Measurements from ENCODE around the gene LYSMD4. TPM values are rescaled to one million over a fixed set of nuclear protein-coding genes. Genes with fewer than 3 reads are reported as not detected.

Gene LYSMD4
- total RNA-seq, 4 donors from 2014 or later = 1.5 to 19.2 (median 15.5) TPM

- H3K4me1 ChIP-seq = peaks cover 2 to 14% (median 7%) of the 10 kb centered on the region in 4 donors
- H3K9me3 ChIP-seq = no peaks in the 10 kb centered on the region
- H3K36me3 ChIP-seq = peaks cover 0 to 12% (median 2%) of the 10 kb centered on the region in 4 donors
- H3K27ac ChIP-seq = peak overlapping the region in 3 of 4 donors; percentile 36 to 59 (median 38)
- H3K27me3 ChIP-seq = no peaks in the 10 kb centered on the region
- no peak overlapping the region for H3K4me3 ChIP-seq
- TF ChIP-seq POLR2AphosphoS5 (IDR thresholded peaks at IDR 0.05) (no peak), POLR2A (IDR thresholded peaks at IDR 0.05) (no peak), EP300 (IDR thresholded peaks at IDR 0.05; ENCODE audit: low read depth) (no peak), CTCF (IDR thresholded peaks at IDR 0.05) (no peak)
- 67 to 85% methylated on average over 3 to 19 of the region's 19 CpGs for WGBS, 2 donors (ENCODE audit: low coverage in 1 of 2)
- intact Hi-C loops (cut with DNase I; ENCODE audit: low total_unique reads) (no loop called here), in situ Hi-C loops (cut with MboI; ENCODE audit: low pct_ligation_motif_present in 1 of 4, low pct_unique_long_range_greater_than_20kb in 1 of 4, low sequenced_read_pairs in 3 of 4) (loop anchor here in 2 of 4 donors (25.0 kb wide), 2 partner anchors 305 to 430 kb away; no protein-coding TSS in a partner anchor)
- no peak for DNase-seq
These were observed 15.9 kb downstream of the LYSMD4 start for GRCh38 chr15:99717161-99718009.

DNA sequence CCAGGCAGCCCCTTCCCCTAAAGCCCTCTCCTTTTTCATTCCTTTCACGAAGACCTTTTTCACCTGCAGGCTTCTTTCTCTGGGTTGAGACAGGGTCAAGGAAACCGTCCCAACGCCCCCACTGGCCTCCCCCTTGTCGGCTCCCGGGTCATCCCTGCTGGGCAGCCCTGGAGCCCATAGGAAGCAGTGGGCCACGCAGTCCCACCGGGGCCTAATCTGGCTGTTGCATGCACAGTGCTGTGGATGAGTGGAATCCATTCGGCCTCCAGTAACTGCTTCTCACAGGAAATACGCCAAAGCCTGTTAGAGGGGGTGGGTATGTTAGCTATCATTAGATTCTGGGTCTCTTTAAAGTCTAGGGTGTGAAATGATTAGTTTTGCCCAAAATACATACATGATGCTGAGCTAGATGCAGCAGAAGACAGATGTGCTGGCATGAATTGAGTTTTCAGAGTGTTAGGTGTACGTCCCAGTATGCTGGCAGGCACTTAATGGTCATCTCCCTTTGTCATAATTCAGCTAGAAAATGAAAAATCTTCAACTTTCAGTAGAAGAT lies 16.6 kb downstream of the LYSMD4 start:
- peak overlapping the region in 3 of 4 donors; percentile 36 to 59 (median 38) for H3K27ac ChIP-seq
- no peak overlapping the region for H3K4me3 ChIP-seq
- no peak for TF ChIP-seq POLR2A (IDR thresholded peaks at IDR 0.05)
- no peak for TF ChIP-seq EP300 (IDR thresholded peaks at IDR 0.05; ENCODE audit: low read depth)
- no peak for TF ChIP-seq CTCF (IDR thresholded peaks at IDR 0.05)
- no peak for TF ChIP-seq POLR2AphosphoS5 (IDR thresholded peaks at IDR 0.05)
- peaks cover 2 to 14% (median 7%) of the 10 kb centered on the region in 4 donors for H3K4me1 ChIP-seq
- peaks cover 0 to 13% (median 2%) of the 10 kb centered on the region in 4 donors for H3K36me3 ChIP-seq
- H3K27me3 ChIP-seq = no peaks in the 10 kb centered on the region
- in situ Hi-C loops (cut with MboI; ENCODE audit: low pct_ligation_motif_present in 1 of 4, low pct_unique_long_range_greater_than_20kb in 1 of 4, low sequenced_read_pairs in 3 of 4) (loop anchor here in 2 of 4 donors (25.0 kb wide), 2 partner anchors 304 to 429 kb away; no protein-coding TSS in a partner anchor), intact Hi-C loops (cut with DNase I; ENCODE audit: low total_unique reads) (no loop called here)
- WGBS, 2 donors (ENCODE audit: low coverage in 1 of 2) = 80 to 94% methylated on average over 5 to 10 of the region's 10 CpGs
- DNase-seq = no peak
- H3K9me3 ChIP-seq = no peaks in the 10 kb centered on the region

DNA sequence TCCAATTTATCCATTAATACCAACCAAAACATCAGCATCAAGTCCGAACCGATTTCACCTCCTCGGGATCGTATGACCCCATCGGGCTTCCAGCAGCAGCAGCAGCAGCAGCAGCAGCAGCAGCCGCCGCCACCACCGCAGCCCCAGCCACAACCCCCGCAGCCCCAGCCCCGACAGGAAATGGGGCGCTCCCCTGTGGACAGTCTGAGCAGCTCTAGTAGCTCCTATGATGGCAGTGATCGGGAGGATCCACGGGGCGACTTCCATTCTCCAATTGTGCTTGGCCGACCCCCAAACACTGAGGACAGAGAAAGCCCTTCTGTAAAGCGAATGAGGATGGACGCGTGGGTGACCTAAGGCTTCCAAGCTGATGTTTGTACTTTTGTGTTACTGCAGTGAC lies 20.8 kb downstream of the LYSMD4 start:
- DNase-seq = no peak
- intact Hi-C loops (cut with DNase I; ENCODE audit: low total_unique reads) = no loop called here
- Histone ChIP-seq H3K9me3 (no peaks in the 10 kb centered on the region), H3K4me1 (peaks cover 5 to 29% (median 18%) of the 10 kb centered on the region in 4 donors), H3K27ac (no peak overlapping the region), H3K36me3 (peaks cover 0 to 24% (median 5%) of the 10 kb centered on the region in 4 donors), H3K27me3 (no peaks in the 10 kb centered on the region), H3K4me3 (no peak overlapping the region)
- TF ChIP-seq POLR2AphosphoS5 (IDR thresholded peaks at IDR 0.05) (no peak), CTCF (IDR thresholded peaks at IDR 0.05) (no peak), EP300 (IDR thresholded peaks at IDR 0.05; ENCODE audit: low read depth) (no peak), POLR2A (IDR thresholded peaks at IDR 0.05) (no peak)
- in situ Hi-C loops (cut with MboI; ENCODE audit: low pct_ligation_motif_present in 1 of 4, low pct_unique_long_range_greater_than_20kb in 1 of 4, low sequenced_read_pairs in 3 of 4) = loop anchor here in 2 of 4 donors (25.0 kb wide), 2 partner anchors 300 to 425 kb away; no protein-coding TSS in a partner anchor
- WGBS, 2 donors (ENCODE audit: low coverage in 1 of 2) = 93 to 100% methylated on average over 2 to 18 of the region's 18 CpGs

DNA sequence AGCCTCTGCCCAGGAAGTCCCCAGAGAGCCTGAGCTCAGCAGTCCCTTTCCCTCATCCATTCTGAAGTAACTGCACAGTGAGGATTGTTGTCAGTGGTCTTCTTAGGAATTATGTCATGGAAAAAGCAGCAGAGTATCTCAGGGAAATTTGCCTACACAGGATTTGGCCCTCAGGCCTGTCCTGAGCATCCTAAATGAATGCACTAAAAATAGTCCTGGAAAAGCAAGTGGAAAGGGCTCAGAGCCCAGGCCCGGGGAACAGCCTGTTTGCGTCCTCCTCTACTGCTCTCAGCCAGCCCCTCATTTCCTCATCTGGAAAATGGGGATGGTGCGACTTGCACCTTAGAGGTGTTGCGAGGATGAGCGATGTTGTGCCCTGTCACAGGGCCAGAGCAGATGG lies 21.6 kb downstream of the LYSMD4 start:
- intact Hi-C loops (cut with DNase I; ENCODE audit: low total_unique reads) (no loop called here), in situ Hi-C loops (cut with MboI; ENCODE audit: low pct_ligation_motif_present in 1 of 4, low pct_unique_long_range_greater_than_20kb in 1 of 4, low sequenced_read_pairs in 3 of 4) (loop anchor here in 2 of 4 donors (25.0 kb wide), 2 partner anchors 299 to 424 kb away; no protein-coding TSS in a partner anchor)
- Histone ChIP-seq H3K4me1 (peaks cover 3 to 31% (median 17%) of the 10 kb centered on the region in 4 donors), H3K27ac (peak overlapping the region in 1 of 4 donors; percentile 22), H3K4me3 (no peak overlapping the region), H3K27me3 (no peaks in the 10 kb centered on the region), H3K36me3 (peaks cover 0 to 24% (median 5%) of the 10 kb centered on the region in 4 donors), H3K9me3 (no peaks in the 10 kb centered on the region)
- 30 to 76% methylated on average over 2 to 5 of the region's 5 CpGs for WGBS, 2 donors (ENCODE audit: low coverage in 1 of 2)
- TF ChIP-seq POLR2A (IDR thresholded peaks at IDR 0.05) (no peak), CTCF (IDR thresholded peaks at IDR 0.05) (no peak), POLR2AphosphoS5 (IDR thresholded peaks at IDR 0.05) (no peak), EP300 (IDR thresholded peaks at IDR 0.05; ENCODE audit: low read depth) (no peak)
- no peak for DNase-seq
